Thyroid gland (tissue), 4 donors: ENCODE results near the gene PRSS1. TPM values are rescaled to one million over a fixed set of nuclear protein-coding genes. Genes with fewer than 3 reads are reported as not detected.
"Not testable (repeated sequence)": the region's sequence is repeated elsewhere in the genome, so short reads cannot be mapped to it uniquely, and the experiment has no call there.

ENCODE experiments used
- DNase-seq, 2 donors: peaks; one replicate each; pipeline ENCODE4 v3.0.0-alpha.2; 2019
- H3K27ac ChIP-seq, 3 donors: fragments of 200-600 bp; sonication (generic); 1 replicate in 2 of 3; 2 replicates in 1 of 3; pipeline ENCODE4 v1.5.1; 2016 to 2019; ENCODE audit warnings: mild to moderate bottlenecking in 1 of 3, moderate library complexity in 1 of 3
- H3K27me3 ChIP-seq: fragments of 200-600 bp; sonication (generic); one replicate; pipeline ENCODE4 v1.5.1; 2019
- H3K36me3 ChIP-seq, 2 donors: fragments of 200-600 bp; sonication (generic); one replicate each; pipeline ENCODE4 v1.5.1; 2016 to 2019
- H3K4me1 ChIP-seq, 2 donors: fragments of 200-600 bp; sonication (generic); one replicate each; pipeline ENCODE4 v1.5.1; 2017 to 2019
- H3K4me3 ChIP-seq, 3 donors: fragments of 200-600 bp; sonication (generic); replicated peaks in 1 of 3; 1 replicate in 2 of 3; 2 replicates in 1 of 3; pipeline ENCODE4 v1.5.1; 2016; ENCODE audit warnings: mild to moderate bottlenecking in 1 of 3
- H3K9me3 ChIP-seq: fragments of 200-600 bp; sonication (generic); one replicate; pipeline ENCODE4 v1.5.1; 2017
- CTCF ChIP-seq, 6 experiments: fragments of 200-600 bp in 3 of 6; fragments of 450-650 bp in 3 of 6; sonication (generic) in 3 of 6; IDR thresholded peaks; one replicate each; pipeline ENCODE4 v1.5.1; 2016 to 2019; ENCODE audit warnings: antibody characterized with exemption in 6 of 6, mild to moderate bottlenecking in 2 of 6, inconsistent platforms in 1 of 6, moderate library complexity in 1 of 6
- POLR2A ChIP-seq, 2 donors: fragments of 450-650 bp; IDR thresholded peaks; one replicate each; pipeline ENCODE4 v1.6.1; 2017; ENCODE audit warnings: antibody characterized with exemption in 2 of 2, mild to moderate bottlenecking in 2 of 2, moderate library complexity in 1 of 2
- WGBS, 2 donors: methylation state at CpG; one replicate each; pipeline ENCODE4 v1.1.5; 2017; 5-methylcytosine and 5-hydroxymethylcytosine counted together
- intact Hi-C: fragments of 100-400 bp; cut with DNase I; formaldehyde crosslinking; loops from one replicate; pipeline ENCODE4 v1.15.1; 2023
- total RNA-seq, 4 donors: library from RNA; depleted of rRNA; stranded (reverse); fragments of >200 nt; gene quantifications; one replicate each; pipeline ENCODE4 v1.2.3, GENCODE V29; 2016

Gene PRSS1
- total RNA-seq, 4 donors from 2014 or later = 1.2 TPM; not detected in 3

- intact Hi-C loops = no loop called here
- WGBS, 2 donors = 72 to 76% methylated on average over 3 of the region's 3 CpGs
- Histone ChIP-seq H3K4me1 (peaks cover 3 to 19% of the 10 kb centered on the region in 2 donors), H3K4me3 (no peak overlapping the region), H3K36me3 (no peaks in the 10 kb centered on the region), H3K27me3 (no peaks in the 10 kb centered on the region), H3K9me3 (no peaks in the 10 kb centered on the region), H3K27ac (no peak overlapping the region)
- DNase-seq = no peak
- TF ChIP-seq CTCF (IDR thresholded peaks at IDR 0.05) = no peak
Measured at GRCh38 chr7:142752376-142753225, 3.3 kb downstream of the PRSS1 start.

GRCh38 chr7:142753366-142753765 is 4.1 kb downstream of the PRSS1 start:
- Histone ChIP-seq H3K36me3 (no peaks in the 10 kb centered on the region), H3K4me3 (no peak overlapping the region), H3K27me3 (no peaks in the 10 kb centered on the region), H3K27ac (no peak overlapping the region), H3K4me1 (peaks cover 3 to 19% of the 10 kb centered on the region in 2 donors), H3K9me3 (no peaks in the 10 kb centered on the region)
- no peak for DNase-seq
- TF ChIP-seq POLR2A (IDR thresholded peaks at IDR 0.05) = no peak
- no peak for TF ChIP-seq CTCF (IDR thresholded peaks at IDR 0.05)
- intact Hi-C loops = no loop called here
- WGBS, 2 donors = 83 to 84% methylated on average over 8 of the region's 8 CpGs

GRCh38 chr7:142753925-142754491 is 4.7 kb downstream of the PRSS1 start:
- H3K4me3 ChIP-seq, H3K27ac ChIP-seq, H3K36me3 ChIP-seq, DNase-seq, intact Hi-C loops, H3K9me3 ChIP-seq, H3K27me3 ChIP-seq: not testable (repeated sequence)
- WGBS, 2 donors = 55 to 78% methylated on average over 4 to 5 of the region's 5 CpGs
- peaks cover 3 to 19% of the 10 kb centered on the region in 2 donors for H3K4me1 ChIP-seq

GRCh38 chr7:142754681-142755575 is 5.7 kb downstream of the PRSS1 start:
- Histone ChIP-seq H3K27me3 (no peaks in the 10 kb centered on the region), H3K4me1 (peaks cover 0 to 10% of the 10 kb centered on the region in 2 donors), H3K9me3 (no peaks in the 10 kb centered on the region), H3K4me3 (no peak overlapping the region), H3K36me3 (no peaks in the 10 kb centered on the region), H3K27ac (no peak overlapping the region)
- 85% methylated on average over 10 of the region's 10 CpGs for WGBS, 2 donors
- DNase-seq = no peak
- TF ChIP-seq POLR2A (IDR thresholded peaks at IDR 0.05) = no peak
- no peak for TF ChIP-seq CTCF (IDR thresholded peaks at IDR 0.05)
- intact Hi-C loops = no loop called here

- H3K27ac ChIP-seq, intact Hi-C loops: not testable (repeated sequence)
Measured at GRCh38 chr7:142758312-142758711, 9.0 kb downstream of the PRSS1 start.

More at GRCh38 chr7:142758312-142758711, 9.0 kb downstream of the PRSS1 start:
- not testable (repeated sequence) for H3K27me3 ChIP-seq, H3K36me3 ChIP-seq, DNase-seq, H3K9me3 ChIP-seq, H3K4me1 ChIP-seq, H3K4me3 ChIP-seq
- WGBS, 2 donors = 69 to 82% methylated on average over 3 of the region's 3 CpGs
